Activated naive CD8-positive, alpha-beta T cell treated with anti-CD3 and anti-CD28 coated beads for 36 hours (primary cell): ENCODE data around the gene PACRG. TPM values are rescaled to one million over a fixed set of nuclear protein-coding genes. Genes with fewer than 3 reads are reported as not detected.

Experiments used
- DNase-seq: peaks from one replicate; pipeline ENCODE4 v3.0.0; 2021
- H3K27ac Mint-ChIP-seq: one replicate; pipeline ENCODE4 v1.8.0; 2022; ENCODE audit warnings: mild to moderate bottlenecking, moderate library complexity, mixed read lengths
- H3K27me3 Mint-ChIP-seq: one replicate; pipeline ENCODE4 v1.8.0; 2022; ENCODE audit warnings: mild to moderate bottlenecking, mixed read lengths
- H3K36me3 Mint-ChIP-seq: one replicate; pipeline ENCODE4 v1.8.0; 2021; ENCODE audit warnings: mild to moderate bottlenecking, mixed read lengths
- H3K4me1 Mint-ChIP-seq: one replicate; pipeline ENCODE4 v1.8.0; 2021; ENCODE audit warnings: mixed read lengths
- H3K4me3 Mint-ChIP-seq: one replicate; pipeline ENCODE4 v1.8.0; 2022; ENCODE audit warnings: mild to moderate bottlenecking, moderate library complexity, mixed read lengths
- H3K9me3 Mint-ChIP-seq: one replicate; pipeline ENCODE4 v1.8.0; 2022; ENCODE audit warnings: mixed read lengths
- total RNA-seq, 2 experiments: library from RNA; stranded (reverse); gene quantifications; one replicate each; pipeline ENCODE4 v1.2.3, GENCODE V29; 2021

Gene PACRG
- total RNA-seq, 2 experiments from 2014 or later = 0.50 TPM; not detected in 1

GRCh38 chr6:162785632-162786242 is 58.0 kb downstream of the PACRG start:
- Mint-ChIP-seq H3K36me3 (peaks cover under 1% of the 10 kb centered on the region), H3K27me3 (no peaks in the 10 kb centered on the region), H3K9me3 (peaks cover 11% of the 10 kb centered on the region), H3K27ac (no peak overlapping the region), H3K4me3 (no peak overlapping the region), H3K4me1 (no peaks in the 10 kb centered on the region)
- DNase-seq = no peak

- Mint-ChIP-seq H3K4me3 (no peak overlapping the region), H3K27me3 (no peaks in the 10 kb centered on the region), H3K4me1 (peaks cover 17% of the 10 kb centered on the region), H3K36me3 (no peaks in the 10 kb centered on the region), H3K27ac (peak overlapping the region; percentile 76), H3K9me3 (peaks cover 2% of the 10 kb centered on the region)
- no peak for DNase-seq
Measured at GRCh38 chr6:162798546-162799266, 70.9 kb downstream of the PACRG start.

GRCh38 chr6:162814426-162814973 is 86.7 kb downstream of the PACRG start:
- no peak overlapping the region for H3K27ac Mint-ChIP-seq
- peaks cover 11% of the 10 kb centered on the region for H3K9me3 Mint-ChIP-seq
- no peaks in the 10 kb centered on the region for H3K4me1 Mint-ChIP-seq
- no peaks in the 10 kb centered on the region for H3K36me3 Mint-ChIP-seq
- no peak overlapping the region for H3K4me3 Mint-ChIP-seq
- no peak for DNase-seq
- no peaks in the 10 kb centered on the region for H3K27me3 Mint-ChIP-seq

GRCh38 chr6:162817196-162817595 is 89.4 kb downstream of the PACRG start:
- H3K36me3 Mint-ChIP-seq = no peaks in the 10 kb centered on the region
- no peaks in the 10 kb centered on the region for H3K9me3 Mint-ChIP-seq
- no peak overlapping the region for H3K27ac Mint-ChIP-seq
- no peaks in the 10 kb centered on the region for H3K4me1 Mint-ChIP-seq
- no peaks in the 10 kb centered on the region for H3K27me3 Mint-ChIP-seq
- H3K4me3 Mint-ChIP-seq = no peak overlapping the region
- no peak for DNase-seq

- Mint-ChIP-seq H3K9me3 (no peaks in the 10 kb centered on the region), H3K4me1 (no peaks in the 10 kb centered on the region), H3K27ac (no peak overlapping the region), H3K36me3 (no peaks in the 10 kb centered on the region), H3K27me3 (no peaks in the 10 kb centered on the region), H3K4me3 (no peak overlapping the region)
- DNase-seq = no peak
Measured at GRCh38 chr6:162819284-162819683, 91.5 kb downstream of the PACRG start.

GRCh38 chr6:162821102-162821501 is 93.3 kb downstream of the PACRG start:
- Mint-ChIP-seq H3K4me1 (no peaks in the 10 kb centered on the region), H3K36me3 (no peaks in the 10 kb centered on the region), H3K4me3 (no peak overlapping the region), H3K27me3 (no peaks in the 10 kb centered on the region), H3K27ac (no peak overlapping the region), H3K9me3 (no peaks in the 10 kb centered on the region)
- no peak for DNase-seq

GRCh38 chr6:162825597-162825996 is 97.8 kb downstream of the PACRG start:
- no peaks in the 10 kb centered on the region for H3K27me3 Mint-ChIP-seq
- H3K36me3 Mint-ChIP-seq = no peaks in the 10 kb centered on the region
- DNase-seq = no peak
- H3K9me3 Mint-ChIP-seq = no peaks in the 10 kb centered on the region
- H3K4me1 Mint-ChIP-seq = peaks cover 1% of the 10 kb centered on the region
- no peak overlapping the region for H3K4me3 Mint-ChIP-seq
- no peak overlapping the region for H3K27ac Mint-ChIP-seq

GRCh38 chr6:162829013-162829742 is 101.4 kb downstream of the PACRG start:
- Mint-ChIP-seq H3K4me3 (no peak overlapping the region), H3K27me3 (peaks cover 4% of the 10 kb centered on the region), H3K36me3 (no peaks in the 10 kb centered on the region), H3K4me1 (peaks cover 1% of the 10 kb centered on the region), H3K27ac (no peak overlapping the region), H3K9me3 (peaks cover 5% of the 10 kb centered on the region)
- DNase-seq = no peak

- DNase-seq = no peak
Measured at GRCh38 chr6:162833776-162834175, 106.0 kb downstream of the PACRG start.

GRCh38 chr6:162845972-162846371 is 118.2 kb downstream of the PACRG start:
- H3K4me3 Mint-ChIP-seq = no peak overlapping the region
- no peaks in the 10 kb centered on the region for H3K36me3 Mint-ChIP-seq
- peaks cover 1% of the 10 kb centered on the region for H3K9me3 Mint-ChIP-seq
- no peak for DNase-seq
- no peaks in the 10 kb centered on the region for H3K27me3 Mint-ChIP-seq
- H3K27ac Mint-ChIP-seq = no peak overlapping the region
- H3K4me1 Mint-ChIP-seq = no peaks in the 10 kb centered on the region

More at GRCh38 chr6:162833776-162834175, 106.0 kb downstream of the PACRG start:
- H3K4me1 Mint-ChIP-seq = no peaks in the 10 kb centered on the region
- H3K27me3 Mint-ChIP-seq = peaks cover 4% of the 10 kb centered on the region
- H3K27ac Mint-ChIP-seq = no peak overlapping the region
- H3K9me3 Mint-ChIP-seq = peaks cover 6% of the 10 kb centered on the region
- no peaks in the 10 kb centered on the region for H3K36me3 Mint-ChIP-seq
- H3K4me3 Mint-ChIP-seq = no peak overlapping the region

GRCh38 chr6:162846723-162847122 is 118.9 kb downstream of the PACRG start:
- no peaks in the 10 kb centered on the region for H3K27me3 Mint-ChIP-seq
- H3K36me3 Mint-ChIP-seq = no peaks in the 10 kb centered on the region
- no peak for DNase-seq
- H3K27ac Mint-ChIP-seq = no peak overlapping the region
- H3K9me3 Mint-ChIP-seq = peaks cover 1% of the 10 kb centered on the region
- no peaks in the 10 kb centered on the region for H3K4me1 Mint-ChIP-seq
- H3K4me3 Mint-ChIP-seq = no peak overlapping the region

- no peak overlapping the region for H3K27ac Mint-ChIP-seq
- no peaks in the 10 kb centered on the region for H3K27me3 Mint-ChIP-seq
- peaks cover 1% of the 10 kb centered on the region for H3K9me3 Mint-ChIP-seq
- H3K4me3 Mint-ChIP-seq = no peak overlapping the region
- no peaks in the 10 kb centered on the region for H3K4me1 Mint-ChIP-seq
- no peak for DNase-seq
- no peaks in the 10 kb centered on the region for H3K36me3 Mint-ChIP-seq
Measured at GRCh38 chr6:162849269-162849668, 121.5 kb downstream of the PACRG start.

GRCh38 chr6:162852192-162852591 is 124.4 kb downstream of the PACRG start:
- no peak overlapping the region for H3K4me3 Mint-ChIP-seq
- no peaks in the 10 kb centered on the region for H3K4me1 Mint-ChIP-seq
- DNase-seq = no peak
- H3K36me3 Mint-ChIP-seq = no peaks in the 10 kb centered on the region
- no peaks in the 10 kb centered on the region for H3K27me3 Mint-ChIP-seq
- H3K27ac Mint-ChIP-seq = no peak overlapping the region
- no peaks in the 10 kb centered on the region for H3K9me3 Mint-ChIP-seq

GRCh38 chr6:162852840-162853577 is 125.2 kb downstream of the PACRG start:
- Mint-ChIP-seq H3K36me3 (no peaks in the 10 kb centered on the region), H3K27me3 (no peaks in the 10 kb centered on the region), H3K9me3 (no peaks in the 10 kb centered on the region), H3K27ac (no peak overlapping the region), H3K4me1 (no peaks in the 10 kb centered on the region), H3K4me3 (no peak overlapping the region)
- no peak for DNase-seq

- DNase-seq = no peak
- Mint-ChIP-seq H3K36me3 (no peaks in the 10 kb centered on the region), H3K27me3 (no peaks in the 10 kb centered on the region), H3K27ac (no peak overlapping the region), H3K9me3 (no peaks in the 10 kb centered on the region), H3K4me3 (no peak overlapping the region), H3K4me1 (no peaks in the 10 kb centered on the region)
Measured at GRCh38 chr6:162854228-162854627, 126.5 kb downstream of the PACRG start.
